K562 (cell line): ENCODE measurements around the gene ITGAX. TPM values are rescaled to one million over a fixed set of nuclear protein-coding genes. Genes with fewer than 3 reads are reported as not detected.

Experiments used
- ATAC-seq: fragments of 200-7000 bp; cut with Tn5 transposase; 3 replicates; pipeline ENCODE4 v1.9.1; 2020; ENCODE audit warnings: moderate library complexity
- BruUV-seq: library from RNA; stranded (reverse); fragments of 400-500 nt; replicated peaks from 2 replicates; lab custom pipeline; 2021; lab: Mats Ljungman, UMichigan
- CTCF ChIA-PET: fragments of 300-600 bp; formaldehyde crosslinking; extraction: SDS; loops from one replicate; lab custom pipeline; 2021; ENCODE audit warnings: low intra/inter-chr PET ratio; lab: Yijun Ruan, JAX
- POLR2A ChIA-PET: fragments of 300-600, 350-650 bp; sonication (Branson Sonifier 250); formaldehyde crosslinking; extraction: SDS; loops from one replicate; lab custom pipeline; 2021; ENCODE audit warnings: antibody characterized with exemption, inconsistent platforms; lab: Yijun Ruan, JAX
- DNase-seq, 4 experiments: peaks; one replicate each; pipeline versions ENCODE4 v3.0.0 to v3.0.0-alpha.2; 2011 to 2018; ENCODE audit warnings: low spot score in 3 of 4, mixed read lengths in 3 of 4; ENCODE audit errors: extremely low read depth in 1 of 4
- FAIRE-seq: peaks from 2 replicates; lab custom pipeline; 2011; peaks lifted over from hg19 to GRCh38; lab: Jason Lieb, UNC
- H2AFZ ChIP-seq: 2 replicates; pipeline ENCODE4 v1.6.0; 2011; ENCODE audit warnings: low read depth, low read length, control low read depth, inconsistent platforms
- H3K27ac ChIP-seq: fragments of 200-600 bp; 3 replicates; pipeline ENCODE4 v1.8.0; 2011; ENCODE audit warnings: low read depth, mild to moderate bottlenecking, control low read depth, inconsistent platforms, low read length, moderate library complexity, mixed read lengths; ENCODE audit errors: extremely low read depth
- H3K27me3 ChIP-seq, 2 experiments: fragments of 300-600 bp in 1 of 2; 2 replicates in 1 of 2; 3 replicates in 1 of 2; pipeline versions ENCODE4 v1.6.0 to v1.8.0; 2011; ENCODE audit warnings: inconsistent platforms in 2 of 2, low read length in 2 of 2, mild to moderate bottlenecking in 1 of 2, mixed read lengths in 1 of 2, moderate library complexity in 1 of 2; ENCODE audit not compliant: control insufficient read depth in 2 of 2, insufficient read depth in 2 of 2
- H3K36me3 ChIP-seq: fragments of 300-600 bp; 3 replicates; pipeline ENCODE4 v1.8.0; 2011; ENCODE audit warnings: mild to moderate bottlenecking, low read length, inconsistent platforms; ENCODE audit not compliant: control insufficient read depth, insufficient read depth
- H3K4me1 ChIP-seq, 2 experiments: fragments of 200-600 bp in 1 of 2; replicated peaks in 1 of 2; 2 replicates in 1 of 2; 3 replicates in 1 of 2; pipeline versions ENCODE4 v1.5.1 to v1.8.0; 2011; ENCODE audit warnings: inconsistent platforms in 2 of 2, low read length in 2 of 2, mild to moderate bottlenecking in 1 of 2, mixed read lengths in 1 of 2, moderate library complexity in 1 of 2; ENCODE audit not compliant: control insufficient read depth in 2 of 2, insufficient read depth in 2 of 2
- H3K4me2 ChIP-seq: 2 replicates; pipeline ENCODE4 v1.6.1; 2011; ENCODE audit warnings: low read length, control low read depth, inconsistent platforms, mixed read lengths; ENCODE audit not compliant: insufficient read depth
- H3K4me3 ChIP-seq: fragments of 200-600 bp; sonication (generic), shearing (Covaris generic); 2 replicates; pipeline ENCODE4 v1.5.1; 2016; ENCODE audit warnings: control low read depth, inconsistent platforms
- H3K79me2 ChIP-seq: fragments of 200-600 bp; 3 replicates; pipeline ENCODE4 v1.8.0; 2011; ENCODE audit warnings: low read length, inconsistent platforms; ENCODE audit not compliant: control insufficient read depth, insufficient read depth
- H3K9ac ChIP-seq, 2 experiments: 2 replicates each; pipeline versions ENCODE4 v1.6.0 to v1.6.1; 2011; ENCODE audit warnings: low read depth in 2 of 2, low read length in 2 of 2, control low read depth in 1 of 2, inconsistent platforms in 1 of 2, mild to moderate bottlenecking in 1 of 2, mixed read lengths in 1 of 2; ENCODE audit not compliant: insufficient read depth in 1 of 2
- H3K9me1 ChIP-seq: one replicate; pipeline ENCODE4 v1.6.0; 2011; ENCODE audit warnings: inconsistent platforms, mild to moderate bottlenecking, low read length, moderate library complexity; ENCODE audit not compliant: control insufficient read depth, insufficient read depth
- H3K9me3 ChIP-seq: replicated peaks from 2 replicates; pipeline ENCODE4 v1.5.1; 2011; ENCODE audit warnings: low read depth, low read length, inconsistent platforms; ENCODE audit not compliant: control insufficient read depth, insufficient read depth
- H4K20me1 ChIP-seq: replicated peaks from 2 replicates; pipeline ENCODE4 v1.6.1; 2011; ENCODE audit warnings: low read length, inconsistent platforms, mixed read lengths; ENCODE audit not compliant: control insufficient read depth, insufficient read depth
- BRCA1 ChIP-seq, 2 experiments: fragments of 450-650 bp in 1 of 2; sonication (generic) in 1 of 2; formaldehyde crosslinking in 1 of 2; IDR thresholded peaks; 2 replicates each; pipeline versions ENCODE4 v1.5.0 to v1.6.1; 2017 to 2020; ENCODE audit warnings: mild to moderate bottlenecking in 1 of 2, missing genetic modification reagents in 1 of 2
- BRD9 ChIP-seq: fragments of 450-650 bp; IDR thresholded peaks from 2 replicates; pipeline ENCODE4 v1.6.1; 2018; ENCODE audit warnings: low read depth; ENCODE audit not compliant: partially characterized antibody
- CBFA2T3 ChIP-seq: fragments of 450-650 bp; IDR thresholded peaks from 2 replicates; pipeline ENCODE4 v1.6.1; 2017
- HSF4 ChIP-seq: fragments of 250-450 bp; sonication (Bioruptor Pico); IDR thresholded peaks from 2 replicates; pipeline ENCODE4 v2.1.2; 2022; ENCODE audit warnings: mild to moderate bottlenecking, moderate library complexity, borderline replicate concordance
- NBN ChIP-seq: fragments of 450-650 bp; IDR thresholded peaks from 2 replicates; pipeline ENCODE4 v1.6.1; 2016; ENCODE audit warnings: low read depth, mild to moderate bottlenecking
- POLR2AphosphoS5 ChIP-seq: IDR thresholded peaks from 2 replicates; pipeline ENCODE4 v1.6.1; 2011; ENCODE audit warnings: mild to moderate bottlenecking, low read depth, low read length, moderate library complexity; ENCODE audit not compliant: control insufficient read depth, insufficient read depth
- RAD51 ChIP-seq: fragments of 450-650 bp; IDR thresholded peaks from 2 replicates; pipeline ENCODE4 v1.7.1; 2016; ENCODE audit warnings: low read depth, mild to moderate bottlenecking, borderline replicate concordance
- XRCC3 ChIP-seq: fragments of 450-650 bp; IDR thresholded peaks from 2 replicates; pipeline ENCODE4 v1.6.1; 2017; ENCODE audit warnings: mild to moderate bottlenecking, moderate library complexity
- ZNF586 ChIP-seq: fragments of 450-650 bp; formaldehyde crosslinking; conservative IDR thresholded peaks from 2 replicates; pipeline ENCODE4 v1.4.0; 2020; ENCODE audit warnings: mild to moderate bottlenecking, moderate library complexity
- ZNF77 ChIP-seq: fragments of 250-450 bp; sonication (Bioruptor Pico); IDR thresholded peaks from 2 replicates; pipeline ENCODE4 v1.5.0; 2020
- WGBS: fragments of 100-300 bp; shearing (Covaris generic); methylation state at CpG from one replicate; pipeline ENCODE4 v1.1.6; 2016; ENCODE audit warnings: low coverage, mixed read lengths; ENCODE audit not compliant: insufficient coverage; ENCODE audit errors: missing lambda C conversion rate; 5-methylcytosine and 5-hydroxymethylcytosine counted together
- in situ Hi-C: fragments of 300-500 bp; cut with MboI; formaldehyde crosslinking; loops from 4 replicates; pipeline ENCODE4 v1.15.0; 2018; ENCODE audit warnings: inconsistent platforms, mixed read lengths
- intact Hi-C: fragments of 100-400 bp; cut with micrococcal nuclease; formaldehyde crosslinking; loops from 2 replicates; pipeline ENCODE4 v1.14.2; 2022
- polyA plus RNA-seq, 8 experiments: library from polyadenylated mRNA; depleted of rRNA in 4 of 8; stranded (reverse) in 5 of 8; unstranded in 3 of 8; fragments of >200 nt; fragmentation: Nextera tagmentation in 2 of 8; fragmentation: Illumina TruSeq in 1 of 8; extraction: Ambion mirVana in 2 of 8; extraction: Trizol in 1 of 8; gene quantifications; 2 replicates each; pipeline versions ENCODE4 v1.2.1 to v1.2.3, GENCODE V29; 2011 to 2014; ENCODE audit warnings: inconsistent platforms in 1 of 8, missing spikeins in 1 of 8
- total RNA-seq, 7 experiments: library from RNA; depleted of rRNA in 6 of 7; stranded (reverse); fragments of >200 nt in 6 of 7; fragmentation: Illumina TruSeq in 2 of 7; extraction: Trizol in 2 of 7; gene quantifications; 2 replicates each; pipeline versions ENCODE4 v1.2.1 to v1.2.3, GENCODE V29; 2011 to 2021; ENCODE audit warnings: low replicate concordance in 1 of 7
- TF ChIP-seq, protein P1 (sequence below): sonication (generic); IDR thresholded peaks from 2 replicates; pipeline ENCODE4 v1.6.1; 2016
- TF ChIP-seq, protein P2 (sequence below): fragments of 250-450 bp; sonication (Bioruptor Pico); IDR thresholded peaks from 2 replicates; pipeline ENCODE4 v1.8.0; 2021; ENCODE audit warnings: borderline replicate concordance, mild to moderate bottlenecking, moderate library complexity; ENCODE audit not compliant: poor library complexity, severe bottlenecking
- TF ChIP-seq, protein P3 (sequence below): fragments of 450-650 bp; conservative IDR thresholded peaks from 2 replicates; pipeline ENCODE4 v1.6.1; 2016; ENCODE audit warnings: missing genetic modification characterization, low read depth, mild to moderate bottlenecking, missing compliant biosample characterization, moderate library complexity
- TF ChIP-seq, protein P4 (sequence below): sonication (generic); formaldehyde crosslinking; IDR thresholded peaks from 2 replicates; pipeline ENCODE4 v1.8.1; 2022; ENCODE audit warnings: missing genetic modification reagents
- TF ChIP-seq, protein P5 (sequence below): fragments of 450-650 bp; formaldehyde crosslinking; IDR thresholded peaks from 2 replicates; pipeline ENCODE4 v1.4.0; 2020; ENCODE audit warnings: mild to moderate bottlenecking, moderate library complexity
- TF ChIP-seq, protein P6 (sequence below), 2 experiments: fragments of 450-650 bp in 1 of 2; sonication (generic) in 1 of 2; formaldehyde crosslinking; conservative IDR thresholded peaks; 2 replicates each; pipeline versions ENCODE4 v1.4.0 to v1.8.1; 2020 to 2022; ENCODE audit warnings: mild to moderate bottlenecking in 1 of 2, missing genetic modification reagents in 1 of 2

Gene ITGAX
- total and polyA plus RNA-seq, 9 of the 15 experiments (the other 6 are each of a cell fraction or from before 2014, with no cell fraction given) = 0.03 to 0.58 (median 0.14) TPM

DNA sequence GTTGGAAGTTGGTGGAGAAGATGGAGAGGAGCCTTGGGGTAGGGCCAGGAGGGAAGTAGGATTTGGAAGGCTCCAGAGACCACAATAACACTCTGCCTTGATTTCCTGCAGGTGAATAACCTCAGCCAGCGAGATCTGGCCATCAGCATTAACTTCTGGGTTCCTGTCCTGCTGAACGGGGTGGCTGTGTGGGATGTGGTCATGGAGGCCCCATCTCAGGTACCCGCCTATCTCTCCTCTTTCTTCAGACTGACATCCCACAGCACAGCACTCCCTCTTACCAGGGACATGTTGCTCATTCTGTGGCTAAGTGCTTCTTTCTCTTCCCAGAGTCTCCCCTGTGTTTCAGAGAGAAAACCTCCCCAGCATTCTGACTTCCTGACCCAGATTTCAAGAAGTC, 68.3 kb downstream of the ITGAX start:
- WGBS = 0% methylated on average over 3 of the region's 3 CpGs
- TF ChIP-seq, protein P1, sequence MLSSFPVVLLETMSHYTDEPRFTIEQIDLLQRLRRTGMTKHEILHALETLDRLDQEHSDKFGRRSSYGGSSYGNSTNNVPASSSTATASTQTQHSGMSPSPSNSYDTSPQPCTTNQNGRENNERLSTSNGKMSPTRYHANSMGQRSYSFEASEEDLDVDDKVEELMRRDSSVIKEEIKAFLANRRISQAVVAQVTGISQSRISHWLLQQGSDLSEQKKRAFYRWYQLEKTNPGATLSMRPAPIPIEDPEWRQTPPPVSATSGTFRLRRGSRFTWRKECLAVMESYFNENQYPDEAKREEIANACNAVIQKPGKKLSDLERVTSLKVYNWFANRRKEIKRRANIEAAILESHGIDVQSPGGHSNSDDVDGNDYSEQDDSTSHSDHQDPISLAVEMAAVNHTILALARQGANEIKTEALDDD = no peak
- no peak for TF ChIP-seq POLR2AphosphoS5
- TF ChIP-seq, protein P2, sequence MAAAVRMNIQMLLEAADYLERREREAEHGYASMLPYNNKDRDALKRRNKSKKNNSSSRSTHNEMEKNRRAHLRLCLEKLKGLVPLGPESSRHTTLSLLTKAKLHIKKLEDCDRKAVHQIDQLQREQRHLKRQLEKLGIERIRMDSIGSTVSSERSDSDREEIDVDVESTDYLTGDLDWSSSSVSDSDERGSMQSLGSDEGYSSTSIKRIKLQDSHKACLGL = no peak
- TF ChIP-seq, protein P3, sequence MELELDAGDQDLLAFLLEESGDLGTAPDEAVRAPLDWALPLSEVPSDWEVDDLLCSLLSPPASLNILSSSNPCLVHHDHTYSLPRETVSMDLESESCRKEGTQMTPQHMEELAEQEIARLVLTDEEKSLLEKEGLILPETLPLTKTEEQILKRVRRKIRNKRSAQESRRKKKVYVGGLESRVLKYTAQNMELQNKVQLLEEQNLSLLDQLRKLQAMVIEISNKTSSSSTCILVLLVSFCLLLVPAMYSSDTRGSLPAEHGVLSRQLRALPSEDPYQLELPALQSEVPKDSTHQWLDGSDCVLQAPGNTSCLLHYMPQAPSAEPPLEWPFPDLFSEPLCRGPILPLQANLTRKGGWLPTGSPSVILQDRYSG = no peak
- TF ChIP-seq, protein P4, sequence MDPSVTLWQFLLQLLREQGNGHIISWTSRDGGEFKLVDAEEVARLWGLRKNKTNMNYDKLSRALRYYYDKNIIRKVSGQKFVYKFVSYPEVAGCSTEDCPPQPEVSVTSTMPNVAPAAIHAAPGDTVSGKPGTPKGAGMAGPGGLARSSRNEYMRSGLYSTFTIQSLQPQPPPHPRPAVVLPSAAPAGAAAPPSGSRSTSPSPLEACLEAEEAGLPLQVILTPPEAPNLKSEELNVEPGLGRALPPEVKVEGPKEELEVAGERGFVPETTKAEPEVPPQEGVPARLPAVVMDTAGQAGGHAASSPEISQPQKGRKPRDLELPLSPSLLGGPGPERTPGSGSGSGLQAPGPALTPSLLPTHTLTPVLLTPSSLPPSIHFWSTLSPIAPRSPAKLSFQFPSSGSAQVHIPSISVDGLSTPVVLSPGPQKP (CRISPR knock-in tag) = no peak
- no peak for TF ChIP-seq BRCA1 (IDR thresholded peaks at IDR 0.05)
- TF ChIP-seq BRCA1 (CRISPR knock-in tag; IDR thresholded peaks at IDR 0.05) = no peak
- TF ChIP-seq ZNF586 (CRISPR knock-in tag) = no peak
- no peak for TF ChIP-seq ZNF77 (CRISPR knock-in tag)
- TF ChIP-seq NBN = no peak
- TF ChIP-seq, protein P5, sequence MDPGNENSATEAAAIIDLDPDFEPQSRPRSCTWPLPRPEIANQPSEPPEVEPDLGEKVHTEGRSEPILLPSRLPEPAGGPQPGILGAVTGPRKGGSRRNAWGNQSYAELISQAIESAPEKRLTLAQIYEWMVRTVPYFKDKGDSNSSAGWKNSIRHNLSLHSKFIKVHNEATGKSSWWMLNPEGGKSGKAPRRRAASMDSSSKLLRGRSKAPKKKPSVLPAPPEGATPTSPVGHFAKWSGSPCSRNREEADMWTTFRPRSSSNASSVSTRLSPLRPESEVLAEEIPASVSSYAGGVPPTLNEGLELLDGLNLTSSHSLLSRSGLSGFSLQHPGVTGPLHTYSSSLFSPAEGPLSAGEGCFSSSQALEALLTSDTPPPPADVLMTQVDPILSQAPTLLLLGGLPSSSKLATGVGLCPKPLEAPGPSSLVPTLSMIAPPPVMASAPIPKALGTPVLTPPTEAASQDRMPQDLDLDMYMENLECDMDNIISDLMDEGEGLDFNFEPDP = no peak
- TF ChIP-seq HSF4 = no peak
- no peak for TF ChIP-seq BRD9
- TF ChIP-seq XRCC3 = no peak
- TF ChIP-seq CBFA2T3 = no peak
- TF ChIP-seq, protein P6, sequence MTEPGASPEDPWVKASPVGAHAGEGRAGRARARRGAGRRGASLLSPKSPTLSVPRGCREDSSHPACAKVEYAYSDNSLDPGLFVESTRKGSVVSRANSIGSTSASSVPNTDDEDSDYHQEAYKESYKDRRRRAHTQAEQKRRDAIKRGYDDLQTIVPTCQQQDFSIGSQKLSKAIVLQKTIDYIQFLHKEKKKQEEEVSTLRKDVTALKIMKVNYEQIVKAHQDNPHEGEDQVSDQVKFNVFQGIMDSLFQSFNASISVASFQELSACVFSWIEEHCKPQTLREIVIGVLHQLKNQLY (CRISPR knock-in tag; conservative IDR thresholded peaks at IDR 0.05) = no peak
- TF ChIP-seq RAD51 = no peak
- Histone ChIP-seq H3K9me3 (no peaks in the 10 kb centered on the region), H3K9me1 (no peaks in the 10 kb centered on the region), H3K4me1 (peaks cover 0 to 13% of the 10 kb centered on the region in 2 experiments; a peak in 2 of 5 replicates), H3K9ac (no peak overlapping the region; a peak in 1 of 4 replicates), H4K20me1 (no peaks in the 10 kb centered on the region; the same call in 1 of the 2 replicates), H3K79me2 (no peaks in the 10 kb centered on the region), H2AFZ (no peak overlapping the region), H3K27ac (no peak overlapping the region), H3K4me3 (no peak overlapping the region), H3K36me3 (no peaks in the 10 kb centered on the region), H3K27me3 (peaks cover 19 to 47% of the 10 kb centered on the region in 2 experiments; a peak in 4 of 5 replicates), H3K4me2 (no peak overlapping the region)
- CTCF ChIA-PET = no interaction called here
- no peak for FAIRE-seq
- intact Hi-C loops = no loop called here
- ATAC-seq = no peak; the same call in 2 of the 3 replicates
- no peak for DNase-seq
- in situ Hi-C loops = no loop called here
- no TSS peak for BruUV-seq
- POLR2A ChIA-PET = interaction anchor here (0.6 kb wide), 1 partner anchor 37 kb away, joined by 4 read pairs; no protein-coding TSS in a partner anchor
